Fibroblast of skin of left quadriceps (primary cell): ENCODE data around the gene DBP.
"Not testable (repeated sequence)": the region's sequence is repeated elsewhere in the genome, so short reads cannot be mapped to it uniquely, and the experiment has no call there.

Experiments used
- DNase-seq, 2 experiments: peaks; one replicate each; pipeline ENCODE4 v3.0.0-alpha.2; 2013; ENCODE audit warnings: low read depth in 2 of 2

Gene DBP

GRCh38 chr19:48636859-48637448, at the start of gene DBP:
DBP (minus strand) TSS chr19:48637379; CDS start chr19:48636994, 385 bp downstream.
- DNase-seq, result no peak

GRCh38 chr19:48686637-48687036, 49.5 kb upstream of the DBP start:
- not testable (repeated sequence) for DNase-seq

GRCh38 chr19:48686088-48686487, 48.9 kb upstream of the DBP start:
- DNase-seq, result no peak

GRCh38 chr19:48685583-48685982, 48.4 kb upstream of the DBP start:
- no peak for DNase-seq

- peak in 1 of 2 experiments; percentile 14 for DNase-seq
These were observed 46.2 kb upstream of the DBP start for GRCh38 chr19:48683349-48683748.

GRCh38 chr19:48681127-48681470, 43.9 kb upstream of the DBP start:
- DNase-seq, result no peak

DNA sequence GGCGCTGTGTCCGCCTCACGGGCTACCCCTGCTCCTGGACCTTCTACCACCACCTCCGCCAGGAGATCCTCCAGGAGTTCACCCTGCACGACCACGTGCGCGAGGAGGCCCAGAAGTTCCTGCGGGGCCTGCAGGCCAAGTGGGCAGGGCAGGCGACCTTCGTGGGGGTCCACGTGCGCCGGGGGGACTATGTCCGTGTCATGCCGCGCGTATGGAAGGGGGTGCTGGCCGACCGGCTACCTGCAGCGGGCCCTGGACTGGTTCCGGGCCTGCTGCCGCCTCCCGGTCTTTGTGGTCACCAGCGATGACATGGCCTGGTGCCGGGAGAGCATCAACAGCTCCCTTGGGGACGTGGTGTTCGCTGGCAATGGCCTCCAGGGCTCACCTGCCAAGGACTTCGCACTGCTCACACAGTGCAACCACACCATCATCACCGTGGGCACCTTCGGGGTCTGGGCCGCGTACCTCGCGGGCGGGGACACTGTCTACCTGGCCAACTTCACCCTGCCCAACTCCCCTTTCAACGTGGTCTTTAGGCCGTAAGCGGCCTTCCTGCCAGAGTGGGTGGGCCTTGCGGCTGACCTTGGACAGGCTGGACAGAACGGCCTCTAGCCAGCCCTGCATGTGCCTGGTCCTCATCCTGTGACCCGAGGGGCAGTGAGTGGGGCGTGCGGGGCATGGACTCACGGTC, 43.4 kb upstream of the DBP start:
- no peak for DNase-seq

DNA sequence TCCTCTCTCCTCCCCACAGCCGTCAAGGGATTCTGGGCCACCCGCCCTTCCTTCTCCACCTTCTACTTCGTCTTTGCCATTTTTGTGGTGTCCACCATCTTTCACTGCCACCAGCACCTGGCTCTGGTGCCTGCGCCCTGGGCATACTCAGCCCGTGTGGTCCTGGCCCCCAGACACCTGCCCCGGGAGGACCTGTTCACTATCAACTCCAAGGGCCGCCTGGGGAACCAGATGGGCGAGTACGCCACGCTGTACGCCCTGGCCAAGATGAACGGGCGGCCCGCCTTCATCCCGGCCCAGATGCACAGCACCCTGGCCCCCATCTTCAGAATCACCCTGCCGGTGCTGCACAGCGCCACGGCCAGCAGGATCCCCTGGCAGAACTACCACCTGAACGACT, 42.8 kb upstream of the DBP start:
- DNase-seq, result not testable (repeated sequence)

GRCh38 chr19:48678201-48678600, 41.0 kb upstream of the DBP start:
- no peak for DNase-seq

DNA sequence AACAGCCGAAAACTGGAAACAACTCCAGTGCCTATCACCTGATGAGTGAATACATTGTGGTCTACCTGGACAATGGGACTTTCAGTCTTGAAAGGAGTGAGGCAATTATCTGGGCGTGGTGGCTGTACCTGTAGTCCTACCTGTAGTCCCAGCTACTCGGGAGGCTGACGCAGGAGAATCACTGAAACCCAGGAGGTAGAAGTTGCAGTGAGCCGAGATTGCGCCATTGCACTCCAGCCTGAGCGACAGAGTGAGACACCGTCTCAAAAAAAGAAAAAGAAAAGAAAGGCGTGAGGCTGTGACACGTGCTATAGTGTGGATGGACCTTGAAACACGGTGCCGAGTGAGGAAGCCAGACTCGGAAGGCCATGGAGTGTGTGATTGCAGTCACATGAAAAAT, 39.7 kb upstream of the DBP start:
- DNase-seq, result no peak

- no peak for DNase-seq
These were observed 39.3 kb upstream of the DBP start for GRCh38 chr19:48676487-48676886.

- peak; percentile 55 to 60 for DNase-seq
These were observed 38.0 kb upstream of the DBP start for GRCh38 chr19:48674921-48675824.

- no peak for DNase-seq
These were observed 37.1 kb upstream of the DBP start for GRCh38 chr19:48674216-48674809.

DNA sequence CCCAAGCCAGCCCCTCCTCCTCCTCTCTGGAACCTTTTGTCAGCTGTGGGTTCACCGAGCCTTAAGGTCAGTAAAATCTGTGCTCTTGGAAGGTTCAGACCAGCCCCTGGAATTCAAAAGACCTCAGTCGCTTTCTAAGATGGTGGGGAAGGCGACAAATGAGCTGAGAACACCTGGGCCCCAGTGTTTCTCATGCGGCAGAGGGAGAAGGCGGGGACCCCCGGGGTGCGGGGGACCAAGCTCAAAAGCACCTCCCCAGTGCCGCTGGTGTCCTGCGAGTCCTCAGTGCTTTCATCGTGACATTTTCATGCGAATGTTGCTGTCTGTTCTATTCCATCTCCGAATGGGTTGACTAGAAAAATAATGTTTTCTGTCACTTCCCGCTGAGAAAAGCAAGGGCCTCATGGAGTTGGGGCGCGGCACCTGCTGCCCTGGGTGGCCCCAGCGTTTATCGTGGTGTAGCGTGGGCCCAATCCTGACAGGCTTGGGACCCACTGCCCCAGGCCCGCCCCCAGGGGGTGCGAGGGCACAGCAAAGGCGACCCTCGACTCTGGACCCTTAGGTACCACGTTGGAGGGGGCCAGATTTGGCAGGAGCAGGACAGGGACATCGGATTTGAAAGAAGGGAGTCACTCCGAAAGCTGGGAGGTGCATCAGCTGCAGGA, 36.4 kb upstream of the DBP start:
- no peak for DNase-seq

DNA sequence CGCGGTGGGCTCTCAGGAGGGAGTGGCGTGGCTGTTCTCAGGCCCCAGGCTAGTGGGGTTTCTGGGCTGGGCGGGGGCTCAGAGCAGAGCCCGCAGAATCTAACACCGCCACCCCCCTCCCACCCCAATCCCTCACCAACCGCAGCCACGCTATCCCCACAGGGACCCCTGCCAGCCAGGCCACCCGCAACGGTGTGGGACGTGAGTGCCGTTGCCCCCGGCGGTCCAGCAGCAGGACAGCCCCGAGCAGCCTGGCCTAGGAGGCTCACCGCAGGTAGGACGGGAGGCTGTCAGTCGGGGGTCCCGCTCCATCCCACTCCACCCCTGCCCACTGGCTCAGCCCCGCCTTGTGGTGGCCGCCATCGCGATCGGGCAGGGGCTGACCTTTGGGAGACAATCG, 35.8 kb upstream of the DBP start, which contains the start of gene NTN5:
NTN5 (minus strand) TSS at position 24 of the 400 bp plus-strand sequence. CDS start 2,031 bp downstream, outside the sequence.
- DNase-seq, result no peak

DNA sequence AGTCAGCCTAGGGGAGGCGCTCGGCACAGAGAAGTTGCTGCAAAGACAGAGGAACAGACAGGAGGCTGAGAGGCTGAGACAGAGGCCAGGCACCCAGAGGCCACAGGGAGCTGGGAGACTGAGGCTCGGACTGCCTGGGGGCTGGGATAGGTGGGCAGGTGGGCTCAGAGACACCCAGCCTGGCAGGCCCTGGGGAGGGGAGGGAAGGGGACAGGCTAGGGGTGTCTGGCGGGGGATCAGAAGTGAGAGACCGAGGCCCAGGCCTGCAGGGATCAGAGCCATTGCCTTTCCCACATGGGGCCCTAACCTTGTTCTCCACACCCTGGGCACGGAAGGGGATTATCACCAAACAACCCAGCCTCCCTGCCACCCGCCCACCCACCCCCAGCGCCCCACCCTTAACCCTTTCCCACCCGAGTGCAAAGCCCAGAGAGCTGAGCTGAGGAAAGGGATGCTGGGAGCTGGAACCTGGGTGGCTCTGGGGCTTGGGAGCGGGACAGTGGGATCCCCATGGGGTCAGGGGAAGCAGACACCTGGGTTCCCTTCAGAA, 34.3 kb upstream of the DBP start:
- no peak for DNase-seq

- DNase-seq, result no peak
These were observed 33.7 kb upstream of the DBP start for GRCh38 chr19:48670699-48671445.

GRCh38 chr19:48669903-48670668, 32.9 kb upstream of the DBP start:
- no peak for DNase-seq

GRCh38 chr19:48668761-48669160, 31.6 kb upstream of the DBP start:
- no peak for DNase-seq

GRCh38 chr19:48668332-48668731, 31.2 kb upstream of the DBP start:
- DNase-seq, result no peak
